Stimulated activated CD8-positive, alpha-beta memory T cell treated with anti-CD3 and anti-CD28 coated beads, Interleukin-4, amount 100 ng/mL, for 1 hour (primary cell): ENCODE data around the gene SLCO1B1.
"Not testable (repeated sequence)": the region's sequence is repeated elsewhere in the genome, so short reads cannot be mapped to it uniquely, and the experiment has no call there.

Source experiments
- DNase-seq, 2 donors: peaks; one replicate each; pipeline ENCODE4 v3.0.0-alpha.2; 2020; ENCODE audit warnings: low read depth in 2 of 2, low spot score in 1 of 2

SLCO1B1 gene

DNA sequence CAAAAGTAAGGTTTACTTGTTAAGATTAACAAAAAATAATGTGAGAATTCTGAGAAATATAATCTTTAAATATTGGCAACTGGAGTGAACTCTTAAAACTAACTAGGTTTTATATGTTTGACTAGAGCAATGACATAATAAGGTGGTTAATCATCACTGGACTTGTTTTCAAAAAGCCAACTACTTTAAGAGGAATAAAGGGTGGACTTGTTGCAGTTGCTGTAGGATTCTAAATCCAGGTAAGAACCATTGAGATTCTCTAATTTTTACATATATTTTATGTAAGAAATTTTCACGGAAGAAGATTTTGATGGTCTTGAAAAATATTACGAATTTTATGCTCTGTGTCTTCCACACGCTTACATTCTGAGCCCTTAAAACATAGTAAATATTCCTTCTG lies at the start of gene SLCO1B1:
Gene SLCO1B1 (plus strand): TSS at position 197 of the 400 bp plus-strand sequence. CDS start 10,381 bp downstream, outside the sequence.
- no peak for DNase-seq

DNA sequence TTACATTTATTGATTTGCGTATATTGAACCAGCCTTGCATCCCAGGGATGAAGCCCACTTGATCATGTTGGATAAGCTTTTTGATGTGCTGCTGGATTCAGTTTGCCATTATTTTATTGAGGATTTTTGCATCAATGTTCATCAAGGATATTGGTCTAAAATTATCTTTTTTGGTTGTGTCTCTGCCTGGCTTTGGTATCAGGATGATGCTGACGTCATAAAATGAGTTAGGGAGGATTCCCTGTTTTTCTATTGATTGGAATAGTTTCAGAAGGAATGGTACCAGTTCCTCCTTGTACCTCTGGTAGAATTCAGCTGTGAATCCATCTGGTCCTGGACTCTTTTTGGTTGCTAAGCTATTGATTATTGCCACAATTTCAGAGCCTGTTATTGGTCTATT lies 46.2 kb upstream of the SLCO1B1 start:
- DNase-seq: not testable (repeated sequence)

- no peak for DNase-seq
Observed at GRCh38 chr12:21111732-21112131, 19.3 kb upstream of the SLCO1B1 start.

- no peak for DNase-seq
Observed at GRCh38 chr12:21113266-21113665, 17.7 kb upstream of the SLCO1B1 start.

DNA sequence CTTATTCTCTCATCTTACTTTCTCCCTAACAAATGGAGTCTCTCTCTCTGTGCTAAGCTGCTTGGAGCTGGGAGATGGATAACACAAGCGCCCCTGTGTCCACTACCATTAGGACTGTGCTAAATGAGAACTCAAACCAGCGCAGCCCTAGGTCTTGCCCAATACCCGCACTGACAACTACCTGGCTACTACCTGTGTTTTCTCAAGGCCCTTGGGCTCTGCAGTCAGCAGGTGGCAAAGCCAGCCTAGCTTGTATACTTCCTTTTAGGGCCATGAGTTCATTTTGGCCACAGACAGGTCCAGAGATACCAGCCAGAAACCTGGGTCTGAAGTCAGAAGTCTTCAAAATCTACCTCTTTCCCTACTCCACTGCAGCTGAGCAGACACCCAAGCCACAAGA lies 13.0 kb upstream of the SLCO1B1 start:
- DNase-seq: no peak

DNA sequence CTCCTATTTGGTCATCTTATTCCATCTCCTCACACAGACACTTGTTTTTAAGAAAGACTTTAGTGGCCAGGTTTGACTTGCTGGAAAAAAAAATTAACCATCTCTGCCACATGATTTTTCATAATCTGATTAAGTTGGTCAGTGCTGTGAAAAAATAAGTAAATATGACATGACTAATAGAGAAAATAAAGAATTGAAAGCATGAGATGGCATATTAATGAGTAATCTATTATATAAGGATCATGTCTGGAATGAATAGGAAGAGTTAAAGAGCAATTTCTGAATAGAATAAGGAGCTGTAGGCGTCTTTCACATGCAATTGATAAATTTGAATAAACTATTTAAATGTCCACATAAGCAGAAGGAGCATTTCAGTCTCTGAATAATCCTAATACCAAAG lies 12.2 kb upstream of the SLCO1B1 start:
- no peak for DNase-seq

DNA sequence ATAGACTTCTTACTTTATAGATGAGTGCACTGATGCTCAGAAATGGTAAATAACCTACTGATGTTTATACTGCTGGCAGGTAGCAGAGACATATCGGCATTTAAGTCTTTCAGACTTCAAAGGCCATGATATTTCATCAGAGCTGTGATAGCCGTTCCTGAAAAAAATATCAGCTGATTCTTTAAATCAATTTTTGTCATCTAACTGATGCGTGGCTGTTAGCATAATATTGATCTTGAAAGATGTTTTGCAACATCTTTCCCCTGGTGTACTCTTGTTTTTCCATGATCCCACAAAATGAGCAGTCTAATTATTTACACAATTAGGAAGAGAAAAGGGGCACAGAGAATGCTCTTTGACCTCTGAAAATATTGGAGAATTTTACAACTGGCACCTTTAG lies 1.6 kb upstream of the SLCO1B1 start:
- DNase-seq: no peak

DNA sequence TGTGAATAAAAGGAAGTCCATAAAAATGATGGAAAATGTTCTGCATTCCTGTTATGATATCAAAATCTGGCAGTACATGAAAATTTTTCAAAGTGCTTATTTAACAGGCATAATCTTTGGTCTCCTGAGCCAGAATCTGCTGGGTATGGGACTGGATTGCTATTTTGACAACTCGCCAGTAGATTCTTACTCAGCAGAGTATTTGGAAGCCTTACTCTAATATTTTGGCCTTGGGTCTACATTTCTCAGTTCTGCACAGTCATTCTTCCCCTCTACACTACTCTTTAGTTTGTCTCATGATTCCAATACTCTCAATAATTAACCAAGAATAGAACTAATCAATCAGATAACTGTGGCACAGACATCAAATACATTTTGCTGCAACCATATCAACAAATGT lies 1.1 kb upstream of the SLCO1B1 start:
- DNase-seq: no peak

DNA sequence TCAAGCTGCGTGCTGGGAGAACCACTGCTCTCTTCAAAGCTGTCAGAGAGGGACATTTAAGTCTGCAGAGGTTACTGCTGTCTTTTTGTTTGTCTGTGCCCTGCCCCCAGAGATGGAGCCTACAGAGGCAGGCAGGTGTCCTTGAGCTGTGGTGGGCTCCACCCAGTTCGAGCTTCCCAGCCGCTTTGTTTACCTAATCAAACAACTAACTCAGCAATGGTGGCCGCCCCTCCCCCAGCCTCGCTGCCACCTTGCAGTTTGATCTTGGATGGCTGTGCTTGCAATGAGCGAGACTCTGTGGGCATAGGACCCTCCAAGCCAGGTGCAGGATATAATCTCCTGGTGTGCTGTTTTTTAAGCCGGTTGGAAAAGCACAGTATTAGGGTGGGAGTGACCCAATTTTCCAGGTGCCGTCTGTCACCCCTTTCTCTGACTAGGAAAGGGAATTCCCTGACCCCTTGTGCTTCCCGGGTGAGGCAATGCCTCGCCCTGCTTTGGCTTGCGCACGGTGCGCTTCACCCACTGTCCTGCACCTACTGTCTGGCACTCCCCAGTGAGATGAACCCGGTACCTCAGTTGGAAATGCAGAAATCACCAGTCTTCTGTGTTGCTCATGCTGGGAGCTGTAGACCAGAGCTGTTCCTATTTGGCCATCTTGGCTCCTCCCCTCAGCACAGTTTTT lies 6.5 kb downstream of the SLCO1B1 start:
- not testable (repeated sequence) for DNase-seq

- no peak for DNase-seq
Observed at GRCh38 chr12:21138016-21138415, 7.0 kb downstream of the SLCO1B1 start.

DNA sequence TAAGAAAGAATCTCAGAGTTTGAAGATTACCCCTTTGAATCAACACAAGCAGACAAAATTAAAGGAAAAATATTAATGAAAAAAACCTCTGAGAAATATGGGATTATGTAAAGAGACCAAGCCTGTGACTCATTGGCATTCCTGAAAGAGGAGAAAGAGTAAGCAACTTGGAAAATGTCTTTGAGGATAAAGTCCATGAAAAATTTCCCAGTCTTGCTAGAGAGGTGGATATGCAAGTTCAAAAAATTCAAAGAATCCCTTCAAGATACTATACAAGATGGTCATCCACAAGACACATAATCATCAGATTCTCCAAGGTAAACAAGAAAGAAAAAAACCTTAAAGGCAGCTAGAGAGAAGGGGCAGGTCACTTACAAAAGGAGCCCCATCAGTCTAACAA lies 13.3 kb downstream of the SLCO1B1 start:
- no peak for DNase-seq

DNA sequence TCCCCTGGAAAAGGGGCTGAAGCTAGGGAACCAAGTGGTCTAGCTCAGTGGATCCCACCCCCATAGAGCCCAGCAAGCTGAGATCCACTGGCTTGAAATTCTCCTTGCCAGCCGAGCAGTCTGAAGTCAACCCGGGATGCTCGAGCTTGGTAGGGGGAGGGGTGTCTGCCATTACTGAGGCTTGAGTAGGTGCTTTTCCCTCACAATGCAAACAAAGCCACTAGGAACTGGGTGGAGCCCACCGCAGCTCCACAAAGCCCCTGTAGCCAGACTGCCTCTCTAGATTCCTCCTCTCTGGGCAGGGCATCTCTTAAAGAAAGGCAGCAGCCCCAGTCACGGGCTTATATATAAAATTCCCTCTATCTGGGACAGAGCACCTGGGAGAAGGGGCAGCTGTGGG lies 18.9 kb downstream of the SLCO1B1 start:
- not testable (repeated sequence) for DNase-seq

- no peak for DNase-seq
Observed at GRCh38 chr12:21151184-21151583, 20.2 kb downstream of the SLCO1B1 start.

DNA sequence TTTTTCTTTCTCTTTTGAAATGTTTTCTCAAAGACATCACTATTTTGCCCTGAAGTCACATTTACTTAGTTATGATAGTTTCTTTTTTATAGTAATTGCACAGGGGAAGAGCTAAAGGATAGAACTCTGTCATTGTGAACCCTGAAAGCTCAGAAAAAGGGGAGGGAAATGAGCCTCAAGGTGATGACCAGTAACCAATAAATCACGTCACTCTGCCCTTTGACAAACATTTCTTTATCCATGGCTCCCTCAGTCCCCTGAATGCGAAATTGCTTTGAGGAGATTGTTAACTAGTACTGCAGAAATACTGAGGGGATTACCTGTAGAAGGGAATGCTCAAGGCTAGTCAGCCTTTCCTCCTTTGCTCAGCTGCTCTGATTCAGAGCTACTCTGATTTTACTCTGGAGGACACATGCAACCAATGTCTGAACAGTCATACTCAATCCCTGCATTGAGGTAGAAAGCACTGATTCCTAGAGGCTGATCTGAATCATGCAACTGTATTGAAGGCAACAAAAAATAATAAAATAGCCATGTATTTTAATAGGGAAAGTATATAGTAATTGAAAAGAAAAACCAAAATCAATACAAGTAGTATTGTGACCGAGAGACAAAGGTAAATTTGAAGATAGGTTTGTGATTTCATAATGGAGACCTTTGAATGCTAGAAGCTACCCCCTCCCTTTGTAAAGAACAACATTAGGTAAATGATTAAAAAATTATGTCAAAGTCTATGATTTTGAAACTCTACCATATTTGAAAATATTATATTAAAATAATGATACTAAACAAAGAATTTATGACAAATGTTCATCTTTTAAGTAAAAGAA lies 24.7 kb downstream of the SLCO1B1 start:
- DNase-seq: no peak

DNA sequence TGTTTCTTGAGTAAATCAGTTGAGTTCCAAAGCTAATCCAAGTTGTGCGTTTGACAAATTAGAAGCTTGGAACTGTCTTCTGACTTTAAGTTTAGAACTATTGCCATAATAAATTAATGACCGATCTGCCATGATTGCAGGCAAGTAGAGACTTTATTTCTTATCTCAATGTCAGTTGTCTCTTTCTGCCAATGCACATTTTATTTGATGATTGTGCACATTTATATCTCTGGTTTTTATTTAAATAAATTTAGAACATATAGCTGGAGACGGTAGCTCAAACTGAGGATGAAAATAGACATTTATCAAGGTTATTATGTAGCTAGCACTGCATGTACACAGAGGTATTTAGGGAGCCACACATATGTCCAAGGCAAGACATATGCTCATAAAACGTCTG lies 34.1 kb downstream of the SLCO1B1 start:
- no peak for DNase-seq

DNA sequence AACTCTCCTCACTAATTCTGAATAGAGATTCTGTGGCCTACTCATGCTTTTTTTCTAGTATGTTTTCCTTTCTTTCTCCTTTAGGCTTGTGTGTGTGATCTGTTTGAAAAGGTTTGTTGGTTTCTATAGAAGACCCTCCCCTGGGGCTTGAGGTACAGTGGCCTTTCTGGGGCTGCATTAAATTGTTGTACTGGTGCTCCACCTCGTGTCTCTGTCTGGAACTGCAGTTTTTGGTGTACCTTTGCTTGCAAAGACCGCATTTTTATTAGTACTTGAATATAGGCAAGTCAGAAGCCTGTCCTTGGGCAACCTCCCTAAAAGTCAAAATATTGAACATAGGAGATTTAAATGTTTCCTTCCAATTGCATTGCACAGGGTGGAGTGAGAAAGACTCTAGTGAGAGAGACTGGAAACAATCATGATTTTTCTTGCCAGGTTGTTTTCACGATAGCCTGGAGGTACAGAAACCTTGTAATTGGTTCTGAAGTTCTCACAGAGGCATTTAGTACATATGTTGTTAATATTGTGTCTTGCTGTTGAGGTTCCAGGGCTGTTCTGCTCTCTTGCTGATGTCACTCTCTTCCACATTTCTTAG lies 39.0 kb downstream of the SLCO1B1 start:
- no peak for DNase-seq

DNA sequence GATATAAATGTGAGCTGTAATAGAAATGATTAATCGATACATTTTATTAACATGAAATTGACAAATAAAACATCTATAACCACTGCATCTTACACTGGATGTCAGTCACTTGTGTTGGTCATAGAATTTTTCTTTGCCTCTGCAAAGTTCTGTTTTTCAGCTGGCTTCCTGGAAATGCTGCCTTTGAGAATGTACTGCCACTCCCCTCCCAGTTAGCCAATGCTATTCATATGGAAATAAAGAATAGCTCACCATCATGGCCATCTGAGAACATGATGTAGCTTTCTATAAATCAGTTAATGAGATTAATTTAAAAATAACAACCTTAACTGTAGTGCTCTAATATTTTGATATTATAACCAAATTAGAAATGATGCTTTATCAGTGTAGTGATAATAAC lies 41.1 kb downstream of the SLCO1B1 start:
- DNase-seq: no peak

DNA sequence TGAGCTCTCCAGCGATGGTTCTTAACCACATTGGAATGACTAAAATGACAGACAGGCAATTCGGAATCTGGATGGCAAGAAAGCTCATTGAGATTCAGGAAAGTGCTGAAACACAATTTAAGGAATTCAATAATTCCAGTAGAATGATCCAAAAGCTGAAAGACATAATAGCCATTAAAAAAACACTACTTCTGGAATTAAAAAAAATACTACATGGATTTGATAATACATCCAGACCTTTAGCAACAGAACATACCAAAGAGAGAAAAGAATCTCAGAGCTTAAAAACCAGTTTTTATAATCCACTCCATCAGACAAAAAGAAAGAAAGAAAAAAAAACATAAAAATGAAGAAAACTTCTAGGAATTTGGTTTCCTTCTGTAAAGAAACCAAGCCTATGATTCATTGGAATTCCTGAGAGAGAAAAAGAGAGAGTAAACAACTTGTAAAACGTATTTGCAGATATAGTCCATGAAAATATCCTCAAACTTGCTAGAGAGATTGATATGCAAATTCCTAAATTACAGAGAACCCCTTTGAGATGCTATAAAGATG lies 52.8 kb downstream of the SLCO1B1 start:
- DNase-seq: no peak

DNA sequence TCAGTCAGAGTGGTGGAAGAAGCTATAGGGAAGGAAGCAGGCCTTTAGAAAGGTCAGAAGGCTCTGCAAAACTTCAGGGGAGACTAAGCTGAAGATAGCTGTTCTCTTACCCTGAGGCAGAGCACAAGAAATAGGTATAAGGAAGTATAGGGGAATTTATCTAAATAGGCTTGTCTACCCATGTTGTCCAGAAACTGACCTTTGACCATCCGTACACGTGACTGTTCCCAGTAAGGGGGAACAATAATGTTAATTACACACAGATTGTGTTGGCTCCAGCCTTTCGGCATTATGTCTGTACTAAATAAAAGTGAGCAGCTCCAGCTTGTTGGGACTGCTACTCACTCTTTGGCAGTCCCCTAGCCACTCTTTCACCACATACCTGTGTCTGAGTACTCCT lies 59.0 kb downstream of the SLCO1B1 start:
- DNase-seq: no peak

- not testable (repeated sequence) for DNase-seq
Observed at GRCh38 chr12:21214433-21214832, 83.4 kb downstream of the SLCO1B1 start.

DNA sequence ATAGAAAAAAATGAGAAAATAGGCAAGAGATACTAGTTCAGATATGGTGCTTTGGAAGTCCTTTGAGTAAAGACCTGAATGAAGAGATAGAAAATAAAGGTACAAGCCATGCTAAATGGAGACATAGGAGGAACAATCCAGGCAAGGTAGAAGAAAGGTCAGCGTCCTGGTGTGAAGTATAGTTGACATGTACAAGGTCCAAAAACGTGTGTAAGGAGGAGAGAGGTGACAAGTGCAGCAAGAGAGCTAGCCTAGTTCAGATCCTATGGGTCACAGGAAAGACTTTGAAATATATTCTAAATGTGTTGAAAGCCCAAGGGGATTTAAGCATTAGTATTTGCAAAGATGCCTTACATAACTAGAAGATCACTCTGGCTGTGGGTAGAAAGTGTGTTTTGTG lies 88.2 kb downstream of the SLCO1B1 start:
- DNase-seq: no peak

DNA sequence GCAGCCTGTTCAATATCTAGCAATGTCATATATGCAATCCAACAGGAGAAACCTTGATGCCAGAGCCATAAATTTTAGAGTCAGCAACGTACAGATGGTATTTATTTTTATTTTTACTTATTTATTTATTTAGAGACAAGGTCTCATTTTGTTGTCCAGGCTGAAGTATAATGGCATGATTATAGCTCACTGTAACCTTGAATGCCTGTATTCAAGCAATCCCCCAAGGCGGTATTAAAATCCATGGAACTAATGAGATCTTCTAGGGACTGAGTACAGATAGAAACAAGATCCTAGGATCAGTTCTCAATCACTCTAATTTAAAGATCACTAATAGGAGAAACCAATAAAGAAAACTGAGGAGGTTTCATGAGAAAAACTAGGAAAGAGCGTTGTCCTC lies 89.3 kb downstream of the SLCO1B1 start:
- DNase-seq: no peak
